Parathyroid adenoma (tissue), 2 donors: ENCODE results near the gene MACF1.

Source experiments
- H2AFZ ChIP-seq: fragments of 300-600 bp; sonication (generic); one replicate; pipeline ENCODE4 v1.7.0; 2017; ENCODE audit warnings: antibody characterized with exemption, mild to moderate bottlenecking
- H3K27ac ChIP-seq: fragments of 300-600 bp; sonication (generic); one replicate; pipeline ENCODE4 v1.7.0; 2017
- H3K27me3 ChIP-seq: fragments of 300-600 bp; sonication (generic); one replicate; pipeline ENCODE4 v1.7.0; 2017; ENCODE audit warnings: low read length; ENCODE audit not compliant: control insufficient read depth, insufficient read depth
- H3K36me3 ChIP-seq: fragments of 300-600 bp; sonication (generic); one replicate; pipeline ENCODE4 v1.7.0; 2017; ENCODE audit warnings: low read length; ENCODE audit not compliant: control insufficient read depth, insufficient read depth
- H3K4me1 ChIP-seq: fragments of 300-600 bp; sonication (generic); one replicate; pipeline ENCODE4 v1.7.0; 2017; ENCODE audit warnings: control low read depth
- H3K4me2 ChIP-seq: fragments of 300-600 bp; sonication (generic); one replicate; pipeline ENCODE4 v1.7.0; 2017; ENCODE audit warnings: low read length
- H3K4me3 ChIP-seq: fragments of 300-600 bp; sonication (generic); one replicate; pipeline ENCODE4 v1.7.0; 2017; ENCODE audit warnings: low read depth, low read length
- H3K79me2 ChIP-seq: fragments of 300-600 bp; sonication (generic); one replicate; pipeline ENCODE4 v1.7.0; 2017; ENCODE audit warnings: control low read depth
- H3K9ac ChIP-seq: fragments of 300-600 bp; sonication (generic); one replicate; pipeline ENCODE4 v1.7.0; 2017; ENCODE audit warnings: mild to moderate bottlenecking
- H3K9me3 ChIP-seq: fragments of 300-600 bp; sonication (generic); one replicate; pipeline ENCODE4 v1.7.0; 2017; ENCODE audit warnings: low read length; ENCODE audit not compliant: control insufficient read depth
- CTCF ChIP-seq: fragments of 300-600 bp; sonication (generic); IDR thresholded peaks from one replicate; pipeline ENCODE4 v1.7.0; 2017; ENCODE audit warnings: antibody characterized with exemption, mild to moderate bottlenecking
- donor health status: primary hyperparathyroidism.

The MACF1 gene

DNA sequence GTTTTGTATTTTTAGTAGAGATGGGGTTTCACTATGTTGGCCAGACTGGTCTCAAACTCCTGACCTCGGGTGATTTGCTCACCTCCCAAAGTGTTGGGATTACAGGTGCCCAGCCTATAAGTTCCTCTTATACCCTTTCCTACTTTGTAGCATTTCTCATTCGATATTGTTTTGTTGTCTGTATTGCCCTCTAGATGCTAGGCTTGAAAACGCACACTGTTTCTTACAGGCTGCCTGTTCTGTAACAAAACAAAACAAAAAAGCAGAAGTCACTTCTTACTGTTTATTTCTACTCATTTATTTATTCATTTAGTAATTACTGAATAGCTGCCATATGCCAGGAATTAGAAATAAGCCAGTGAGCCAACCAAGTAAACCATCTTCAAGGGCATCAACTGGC lies 150.1 kb downstream of the MACF1 start:
- peaks cover 11% of the 10 kb centered on the region for H3K36me3 ChIP-seq
- TF ChIP-seq CTCF, result peak; percentile 27

DNA sequence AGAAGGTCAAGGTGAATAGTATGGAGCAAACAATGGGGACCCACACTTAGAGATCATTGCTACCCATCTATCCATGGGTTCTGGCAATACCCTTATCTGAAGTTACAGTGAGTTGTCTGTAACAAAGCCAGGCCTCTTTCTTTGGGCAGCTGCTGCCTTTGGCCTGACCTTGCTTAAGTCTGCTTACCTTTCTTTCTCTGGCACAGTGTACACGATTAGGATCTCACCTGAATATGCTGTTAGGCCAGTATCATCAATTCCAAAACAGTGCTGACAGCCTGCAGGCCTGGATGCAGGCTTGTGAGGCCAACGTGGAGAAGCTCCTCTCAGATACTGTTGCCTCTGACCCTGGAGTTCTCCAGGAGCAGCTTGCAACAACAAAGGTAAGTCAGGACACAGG lies 154.0 kb downstream of the MACF1 start:
- Histone ChIP-seq H2AFZ (no peak overlapping the region), H3K4me2 (peak overlapping the region; percentile 58), H3K27ac (peak overlapping the region; percentile 97), H3K27me3 (no peaks in the 10 kb centered on the region), H3K79me2 (no peaks in the 10 kb centered on the region), H3K4me1 (peaks cover 56% of the 10 kb centered on the region), H3K36me3 (peaks cover 15% of the 10 kb centered on the region), H3K9ac (no peak overlapping the region), H3K4me3 (peak overlapping the region; percentile 36), H3K9me3 (no peaks in the 10 kb centered on the region)
- TF ChIP-seq CTCF, result no peak

More for the DNA sequence above, 150.1 kb downstream of the MACF1 start:
- Histone ChIP-seq H3K79me2 (no peaks in the 10 kb centered on the region), H3K27me3 (no peaks in the 10 kb centered on the region), H3K4me1 (peaks cover 44% of the 10 kb centered on the region), H3K4me2 (no peak overlapping the region), H3K9ac (no peak overlapping the region), H2AFZ (no peak overlapping the region), H3K4me3 (no peak overlapping the region), H3K27ac (peak overlapping the region; percentile 97), H3K9me3 (no peaks in the 10 kb centered on the region)

DNA sequence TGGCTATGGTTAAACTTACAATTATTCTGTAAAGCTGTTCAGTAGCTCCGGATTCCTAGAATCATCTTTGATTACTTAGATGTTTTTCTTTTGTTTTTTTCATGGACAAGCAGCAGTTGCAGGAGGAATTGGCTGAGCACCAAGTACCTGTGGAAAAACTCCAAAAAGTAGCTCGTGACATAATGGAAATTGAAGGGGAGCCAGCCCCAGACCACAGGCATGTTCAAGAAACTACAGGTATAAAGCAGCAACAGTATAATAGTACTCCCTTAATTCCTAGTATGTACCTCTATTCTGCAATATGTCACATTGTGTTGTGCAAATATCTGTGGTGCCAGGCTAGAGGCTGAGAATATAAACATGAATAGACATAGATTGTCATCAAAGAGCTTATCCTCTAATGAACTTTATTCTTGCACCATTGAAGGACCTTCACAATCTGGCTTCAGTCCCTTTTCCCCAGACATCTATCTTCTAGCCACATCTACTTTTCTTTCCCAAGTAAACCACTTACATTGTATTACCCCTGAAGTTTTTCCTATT lies 154.6 kb downstream of the MACF1 start:
- Histone ChIP-seq H3K4me3 (peak overlapping the region; percentile 36), H3K9ac (no peak overlapping the region), H3K36me3 (peaks cover 15% of the 10 kb centered on the region), H3K27ac (peak overlapping the region; percentile 97), H3K9me3 (no peaks in the 10 kb centered on the region), H3K4me2 (peak overlapping the region; percentile 58), H3K4me1 (peaks cover 55% of the 10 kb centered on the region), H3K27me3 (no peaks in the 10 kb centered on the region), H2AFZ (no peak overlapping the region), H3K79me2 (no peaks in the 10 kb centered on the region)
- TF ChIP-seq CTCF, result no peak

GRCh38 chr1:39360731-39361130 lies 156.2 kb downstream of the MACF1 start:
- Histone ChIP-seq H3K27me3 (no peaks in the 10 kb centered on the region), H2AFZ (no peak overlapping the region), H3K4me2 (peak overlapping the region; percentile 31), H3K9me3 (no peaks in the 10 kb centered on the region), H3K9ac (no peak overlapping the region), H3K27ac (peak overlapping the region; percentile 97), H3K4me1 (peaks cover 53% of the 10 kb centered on the region), H3K79me2 (no peaks in the 10 kb centered on the region), H3K36me3 (peaks cover 15% of the 10 kb centered on the region), H3K4me3 (no peak overlapping the region)
- TF ChIP-seq CTCF, result no peak

DNA sequence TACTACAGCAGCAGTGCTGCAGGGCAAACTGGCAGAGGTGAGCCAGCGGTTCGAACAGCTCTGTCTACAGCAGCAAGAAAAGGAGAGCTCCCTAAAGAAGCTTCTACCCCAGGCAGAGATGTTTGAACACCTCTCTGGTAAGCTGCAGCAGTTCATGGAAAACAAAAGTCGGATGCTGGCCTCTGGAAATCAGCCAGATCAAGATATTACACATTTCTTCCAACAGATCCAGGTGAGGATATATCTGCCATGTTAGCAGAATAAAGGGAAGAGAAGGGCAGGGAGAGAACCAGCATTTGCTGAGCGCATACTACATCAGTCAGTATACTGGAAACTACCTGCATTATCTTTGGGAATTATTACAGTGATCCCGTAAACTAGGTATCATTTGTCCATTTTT lies 157.0 kb downstream of the MACF1 start:
- Histone ChIP-seq H3K27ac (peak overlapping the region; percentile 97), H3K36me3 (peaks cover 15% of the 10 kb centered on the region), H3K9ac (no peak overlapping the region), H3K4me3 (peak overlapping the region; percentile 2), H3K79me2 (no peaks in the 10 kb centered on the region), H3K4me1 (peaks cover 46% of the 10 kb centered on the region), H3K4me2 (peak overlapping the region; percentile 36), H3K9me3 (no peaks in the 10 kb centered on the region), H3K27me3 (no peaks in the 10 kb centered on the region), H2AFZ (no peak overlapping the region)
- no peak for TF ChIP-seq CTCF
